ENCODE results near the gene BRPF1.
"Not testable (repeated sequence)": the region's sequence is repeated elsewhere in the genome, so short reads cannot be mapped to it uniquely, and the experiment has no call there.

Gene BRPF1

DNA sequence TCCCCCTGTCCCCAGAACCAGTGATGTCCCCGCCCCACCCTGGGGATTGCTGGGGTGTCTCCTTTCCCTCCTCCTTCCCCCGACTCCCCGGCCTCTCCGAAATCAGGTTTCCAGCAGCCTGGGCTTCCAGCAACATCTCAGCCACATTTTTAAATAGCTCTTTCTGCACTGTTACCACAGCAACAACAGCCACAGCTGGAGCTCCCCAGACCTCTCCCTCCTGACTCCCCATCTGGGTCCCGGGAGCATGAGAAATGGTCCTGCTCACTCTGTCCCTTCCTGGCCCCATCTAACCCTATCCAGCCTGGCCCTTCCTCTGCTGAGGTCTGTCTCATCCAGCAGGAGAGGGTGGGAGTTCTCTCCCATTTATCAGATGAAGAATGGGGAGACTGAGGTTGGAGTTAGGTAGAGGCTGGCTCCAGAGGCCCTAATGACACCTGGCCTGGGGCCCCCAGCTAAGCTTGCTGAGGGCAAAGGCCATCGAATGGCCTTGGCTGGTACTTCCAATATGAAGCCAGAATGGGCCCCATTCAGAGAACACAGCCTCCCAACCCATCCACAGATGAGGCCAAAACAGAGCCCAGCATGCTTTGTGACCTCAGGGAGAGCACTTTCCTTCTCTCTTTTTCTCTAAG is 36.7 kb downstream of the BRPF1 start:
- no peak for DNase-seq (ENCODE audit: low read depth)

DNA sequence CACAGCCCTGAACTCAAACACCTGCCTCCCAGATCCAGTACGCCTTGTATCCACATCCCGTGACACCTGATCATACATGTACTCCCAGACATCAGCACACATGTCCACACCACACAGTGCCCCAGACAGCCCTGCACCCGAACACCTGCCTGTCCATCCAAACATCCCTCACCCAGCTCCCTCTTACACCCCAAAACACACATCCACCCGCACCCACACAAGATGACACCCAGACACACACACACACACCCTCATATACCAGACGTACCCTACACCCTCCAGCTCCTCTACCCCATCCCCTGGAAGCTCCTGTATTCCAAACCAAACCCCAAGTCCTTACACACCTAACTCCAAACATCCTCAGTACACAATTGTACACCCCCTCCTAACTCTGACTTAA is 37.5 kb downstream of the BRPF1 start:
- no peak for DNase-seq (ENCODE audit: low read depth)

DNA sequence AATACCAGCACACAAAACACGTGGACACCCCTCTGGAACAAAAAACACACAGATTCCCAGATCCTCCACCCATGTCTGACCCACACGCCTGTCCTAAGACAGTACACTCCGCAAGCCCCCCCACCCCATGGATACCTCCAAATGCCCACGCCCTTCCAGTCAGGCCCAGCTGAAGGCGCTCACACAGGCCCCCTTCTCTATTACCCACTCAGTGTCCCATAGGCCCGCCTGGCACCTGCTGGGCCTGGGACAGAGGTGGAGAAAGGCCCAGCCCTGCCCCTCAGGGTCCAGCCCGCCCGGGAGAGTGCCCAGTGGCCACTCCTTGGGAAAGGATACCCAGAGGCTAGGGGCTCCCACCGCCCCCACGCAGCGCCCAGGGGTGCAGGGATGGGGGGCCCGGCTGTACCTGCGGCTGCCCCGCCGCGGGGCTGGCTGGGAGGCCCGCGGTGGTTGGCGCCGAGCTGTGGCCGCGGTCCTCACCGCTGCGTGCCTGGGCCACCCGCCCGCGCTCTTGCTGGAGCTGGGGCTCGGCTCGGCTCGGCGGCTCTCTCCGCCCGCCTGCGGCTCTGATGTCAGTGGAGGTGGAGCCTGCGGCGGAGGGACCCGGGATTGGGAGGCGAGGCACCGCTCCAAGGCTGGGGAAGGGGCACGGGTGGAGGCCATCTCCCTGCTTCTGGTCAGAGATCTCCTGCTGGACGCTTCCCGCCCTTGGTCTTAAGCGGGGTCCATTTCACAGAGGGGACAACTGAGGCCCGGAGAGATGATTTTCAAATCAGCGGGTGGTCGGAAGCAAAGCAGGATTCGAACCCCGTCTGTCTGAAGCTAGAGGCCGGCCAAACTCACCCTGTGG is 38.1 kb downstream of the BRPF1 start, which contains the start of gene CAMK1:
CAMK1 (minus strand) TSS at position 522 of the 850 bp plus-strand sequence. CDS start 2,198 bp downstream, outside the sequence.
- peak; percentile 32 for DNase-seq (ENCODE audit: low read depth)

DNA sequence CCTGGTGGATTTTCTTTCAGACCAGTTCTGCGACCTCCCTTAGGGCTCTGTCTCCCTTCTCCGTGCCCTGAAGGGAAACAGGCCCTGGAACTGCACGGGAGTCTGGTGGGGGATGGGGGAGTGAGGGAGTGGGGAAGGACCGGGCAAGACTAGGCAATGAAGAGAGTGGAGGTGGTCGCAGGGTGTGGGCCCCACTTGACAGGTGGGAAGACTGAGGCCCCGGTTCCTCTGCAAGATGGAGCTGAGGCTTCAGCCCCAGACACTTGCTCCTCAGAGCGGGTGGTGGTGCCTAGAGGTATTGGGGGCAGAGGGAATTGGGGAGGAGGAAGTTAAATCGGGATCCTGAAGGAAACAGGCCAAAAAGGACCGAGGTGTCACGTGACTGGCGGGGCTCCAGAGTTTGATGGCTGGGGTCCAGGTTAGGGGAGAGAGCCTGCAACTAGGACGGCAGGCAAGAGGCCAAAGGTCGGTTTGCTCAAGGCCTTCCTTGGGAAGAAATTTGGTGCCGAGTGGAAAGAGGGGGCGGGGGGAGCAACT is 38.8 kb downstream of the BRPF1 start:
- DNase-seq (ENCODE audit: low read depth), result no peak

DNA sequence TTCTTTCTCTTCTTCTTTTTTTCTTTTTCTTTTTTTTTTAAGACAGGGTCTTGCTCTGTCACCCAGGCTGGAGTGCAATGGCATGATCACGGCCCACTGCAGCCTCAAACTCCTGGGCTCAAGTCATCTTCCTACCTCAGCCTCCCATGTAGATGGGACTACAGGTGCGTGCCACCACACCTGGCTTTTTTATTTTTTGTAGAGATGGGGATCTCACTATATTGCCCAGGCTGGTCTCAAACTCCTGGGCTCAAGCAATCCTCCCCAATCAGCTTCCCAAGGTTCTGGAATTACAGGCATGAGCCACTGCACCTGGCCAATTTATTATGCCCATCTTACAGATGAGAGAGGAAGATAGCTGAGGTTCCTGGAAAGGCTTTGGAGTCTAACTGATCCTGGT is 39.5 kb downstream of the BRPF1 start:
- DNase-seq (ENCODE audit: low read depth), result not testable (repeated sequence)

DNA sequence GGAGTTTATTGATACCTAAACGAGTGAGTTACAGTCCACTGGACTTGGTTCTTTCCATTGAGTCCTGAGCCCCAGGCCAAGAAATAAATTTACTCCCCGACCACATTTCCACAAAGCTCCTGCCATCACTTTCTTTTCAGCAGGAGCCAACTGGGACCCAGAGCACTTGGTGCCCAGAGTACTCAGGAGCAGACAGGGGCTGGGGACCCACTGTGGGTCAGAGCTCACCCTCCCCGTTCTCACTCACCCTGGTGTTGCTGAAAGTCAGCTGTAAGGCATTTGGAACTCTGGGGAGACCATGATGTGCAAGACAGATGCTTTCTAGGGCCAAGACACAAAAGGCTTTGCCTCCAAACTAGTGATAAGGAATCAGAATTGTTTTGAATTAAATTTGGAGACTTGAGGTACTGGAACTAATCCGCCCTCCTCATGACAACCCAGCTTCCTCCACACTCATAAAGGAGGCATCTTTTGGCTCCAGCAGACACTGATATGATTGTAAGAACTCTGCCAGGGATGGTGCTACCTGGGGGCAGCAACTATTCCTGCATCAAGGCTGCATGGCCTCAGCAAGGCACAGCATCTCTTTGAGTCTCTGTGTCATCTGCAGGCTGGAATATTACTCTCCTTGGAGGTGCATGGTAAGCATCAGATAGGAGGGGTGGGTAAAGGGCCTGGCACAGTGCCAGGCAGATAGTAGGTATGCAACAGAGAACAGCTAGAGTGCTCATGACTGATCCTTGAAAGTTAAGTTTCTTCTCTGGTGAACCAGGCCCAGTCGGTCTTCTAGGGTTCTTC is 45.6 kb downstream of the BRPF1 start:
- DNase-seq (ENCODE audit: low read depth), result no peak

DNA sequence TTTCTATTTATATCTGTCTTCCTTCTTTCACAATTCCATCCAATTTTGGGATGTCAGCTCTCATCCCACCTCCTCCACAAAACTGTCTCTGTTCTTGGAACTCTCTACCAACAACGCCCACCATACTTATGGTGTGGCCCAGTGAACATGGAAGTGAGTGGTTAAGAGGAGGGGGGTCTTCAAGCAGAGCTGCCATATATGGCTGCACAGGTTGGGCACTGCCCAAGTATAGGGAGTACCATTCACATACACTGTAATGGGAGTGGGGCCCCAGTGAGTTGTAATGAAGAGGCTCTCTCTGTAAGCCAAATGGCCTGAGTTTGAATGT is 46.1 kb downstream of the BRPF1 start:
- DNase-seq (ENCODE audit: low read depth), result no peak

DNA sequence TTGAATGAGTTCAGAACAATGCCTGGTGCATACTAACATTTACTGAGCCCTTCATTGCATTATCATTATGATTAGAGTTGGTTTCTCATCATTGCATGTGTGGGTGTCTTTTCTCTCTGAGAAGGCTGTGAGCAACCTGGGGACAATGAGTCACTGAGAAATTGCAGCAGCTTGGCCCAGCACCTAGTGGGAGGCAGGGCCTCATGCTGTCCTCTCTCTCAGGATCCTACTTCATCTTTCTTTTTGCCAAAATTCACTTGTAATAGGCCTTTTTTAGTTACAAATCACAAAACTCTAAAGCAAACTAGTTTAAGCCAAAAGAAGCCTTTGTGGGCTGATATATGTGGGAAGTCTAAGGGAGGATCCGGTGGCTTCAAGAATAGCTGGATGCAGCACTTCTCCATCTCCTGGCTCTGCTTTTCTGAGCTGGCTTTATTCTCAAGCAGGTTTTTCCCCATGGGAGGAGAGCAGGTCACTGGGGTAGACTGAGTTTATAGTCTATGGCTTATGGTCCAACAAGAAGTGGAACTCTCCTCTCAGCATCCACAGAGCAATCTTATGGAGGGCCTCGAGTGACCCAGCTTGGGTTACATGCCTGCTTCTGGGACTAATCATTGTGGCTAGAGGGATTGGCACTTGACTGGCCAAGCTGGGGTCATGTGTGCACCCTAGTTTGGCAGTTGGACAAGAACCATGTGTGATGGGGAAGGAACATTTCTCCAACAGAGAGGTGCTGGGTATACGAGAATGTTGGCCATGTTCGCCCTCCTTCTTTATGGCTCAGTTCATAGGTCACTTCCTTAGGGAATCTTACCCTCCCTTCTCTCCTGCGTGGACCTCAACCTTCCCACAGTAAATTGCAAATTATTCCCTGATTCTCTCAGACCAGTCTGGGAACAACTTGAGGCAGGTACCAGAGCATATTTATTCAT is 46.9 kb downstream of the BRPF1 start:
- DNase-seq (ENCODE audit: low read depth), result peak; percentile 51

DNA sequence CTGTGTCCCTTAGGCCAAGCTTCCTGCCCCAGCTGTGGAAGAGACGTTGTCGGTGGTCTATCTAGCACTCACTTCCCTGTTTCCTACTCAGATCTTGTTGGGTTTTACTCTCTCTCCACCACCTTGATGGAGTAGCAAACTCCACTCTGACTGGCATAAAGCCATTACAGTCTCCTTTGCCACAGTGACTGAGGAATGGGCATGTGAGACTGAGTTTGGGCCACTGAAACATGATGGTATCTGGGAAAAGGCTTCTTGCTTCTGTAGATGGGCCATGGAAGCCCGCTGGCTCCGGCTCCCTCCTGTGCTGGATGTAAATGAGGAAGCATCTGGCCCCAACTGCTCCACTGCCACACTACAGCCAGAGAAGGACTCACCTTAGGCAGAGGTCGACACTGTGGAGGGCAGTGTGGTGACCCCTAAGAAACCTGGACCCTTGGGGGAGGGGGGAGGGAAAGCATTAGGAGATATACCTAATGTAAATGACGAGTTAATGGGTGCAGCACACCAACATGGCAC is 47.6 kb downstream of the BRPF1 start:
- no peak for DNase-seq (ENCODE audit: low read depth)

DNA sequence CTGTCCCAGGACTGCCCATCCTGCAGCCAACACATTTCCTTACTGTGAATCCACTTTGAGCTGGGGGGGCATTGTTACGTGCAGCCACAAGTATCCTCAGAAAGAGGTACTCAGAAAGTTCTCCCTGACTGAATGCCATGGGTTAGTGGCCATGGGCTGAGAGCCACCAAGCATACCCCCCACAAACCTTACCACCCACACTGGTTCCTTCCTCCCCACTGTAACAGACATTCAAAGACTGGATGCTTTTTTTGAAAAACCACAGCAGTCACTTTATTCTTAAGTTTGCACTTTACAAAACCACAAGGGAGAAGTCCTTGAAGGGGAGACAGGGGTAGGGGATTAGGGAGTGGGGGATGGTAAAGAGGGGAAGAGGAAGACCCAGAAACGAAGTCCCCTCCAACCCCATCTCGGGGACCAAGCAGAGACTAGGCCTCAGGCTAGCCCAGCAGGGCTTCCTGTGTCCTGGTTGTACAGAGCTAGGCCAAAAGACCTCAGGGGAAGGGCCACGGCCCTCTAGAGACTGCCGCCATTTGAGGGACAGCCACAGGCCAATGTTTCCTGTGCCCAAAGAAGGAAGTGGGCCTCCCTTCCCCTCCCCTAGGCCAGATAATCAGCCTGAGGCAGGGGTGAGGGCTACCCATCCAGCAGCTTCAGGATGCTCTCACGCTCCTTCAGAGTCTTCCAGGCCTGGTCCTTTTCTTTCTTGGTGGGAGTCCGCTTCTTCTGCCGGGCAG is 48.4 kb downstream of the BRPF1 start:
- DNase-seq (ENCODE audit: low read depth), result no peak

DNA sequence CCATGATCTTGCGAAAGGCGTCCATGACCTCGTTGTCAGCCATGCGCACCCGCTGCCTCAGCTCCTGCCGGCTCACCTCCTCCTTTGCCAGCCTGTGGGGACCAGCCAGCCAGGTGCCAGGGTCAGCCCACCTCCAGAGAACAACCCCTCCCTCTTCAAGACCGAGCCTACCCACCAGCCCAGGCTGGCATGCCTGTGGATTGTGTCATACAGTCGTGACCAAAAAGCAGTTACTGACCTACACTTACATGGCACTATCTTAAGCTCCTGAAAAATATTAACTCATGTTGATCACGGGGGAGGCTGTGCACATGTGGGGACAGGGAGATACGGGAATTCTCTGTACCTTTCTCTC is 48.9 kb downstream of the BRPF1 start:
- no peak for DNase-seq (ENCODE audit: low read depth)

DNA sequence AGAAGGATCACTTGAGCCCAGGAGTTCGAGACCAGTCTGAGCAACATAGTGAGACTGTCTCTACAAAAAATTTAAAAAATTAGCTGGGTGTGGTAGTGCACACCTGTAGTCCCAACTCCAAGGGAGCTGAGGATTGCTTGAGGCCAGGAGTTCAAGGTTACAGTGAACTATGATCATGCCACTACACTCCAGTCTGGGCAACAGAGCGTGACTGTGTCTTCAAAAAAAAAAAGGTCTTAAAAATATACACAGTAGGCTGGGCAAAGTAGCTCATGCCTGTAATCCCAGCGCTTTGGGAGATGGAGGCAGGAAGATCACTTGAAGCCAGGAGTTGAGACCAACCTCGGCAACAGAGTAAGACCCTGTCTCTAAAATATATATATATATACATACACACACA is 49.4 kb downstream of the BRPF1 start:
- no peak for DNase-seq (ENCODE audit: low read depth)

DNA sequence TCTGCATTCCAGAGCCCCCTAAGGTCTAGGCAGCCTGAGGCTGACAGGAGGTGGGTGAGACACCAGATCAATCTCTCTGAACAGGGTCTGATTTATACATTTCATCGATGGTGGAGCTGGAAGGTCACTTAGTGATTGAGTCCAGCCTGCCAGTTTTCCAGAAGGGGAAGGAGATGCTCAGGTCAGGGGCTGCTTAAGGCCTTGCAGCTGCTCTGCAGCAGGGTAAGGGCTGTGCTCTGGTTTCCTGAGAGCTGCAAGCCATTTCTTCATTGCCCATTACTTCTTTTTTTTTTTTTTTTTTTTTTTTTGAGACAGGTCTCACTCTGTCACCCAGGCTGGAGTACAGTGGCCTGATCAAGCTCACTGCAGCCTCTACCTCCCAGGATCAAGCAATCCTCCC is 50.0 kb downstream of the BRPF1 start:
- no peak for DNase-seq (ENCODE audit: low read depth)

DNA sequence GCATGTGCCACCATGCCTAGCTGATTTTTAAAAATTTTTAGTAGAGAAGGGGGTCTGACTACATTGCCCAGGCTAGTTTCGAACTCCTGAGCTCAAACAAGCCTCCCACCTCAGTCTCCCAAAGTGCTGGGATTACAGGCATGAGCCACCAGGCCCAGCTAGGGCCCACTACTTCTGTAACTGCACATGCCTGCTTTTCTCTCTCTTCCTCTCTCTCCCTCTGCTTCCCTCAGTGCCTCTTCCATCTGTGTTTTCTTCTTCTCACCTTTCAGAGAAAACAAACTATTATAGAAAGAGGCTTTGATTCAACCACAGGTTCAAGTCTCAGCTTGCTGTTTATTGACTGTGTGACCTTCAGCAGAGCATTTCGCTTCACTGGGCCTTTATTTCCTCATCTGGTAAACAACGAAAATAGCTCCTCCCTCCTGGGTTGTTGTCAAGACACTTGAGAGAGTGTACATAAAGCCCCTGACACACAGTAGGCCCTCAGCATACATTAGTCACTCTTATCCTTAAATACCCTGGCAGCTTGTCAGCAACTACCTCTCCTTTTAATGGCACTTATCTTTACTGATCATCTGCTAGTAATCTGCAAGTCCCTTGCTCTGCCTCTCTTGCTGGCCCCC is 50.6 kb downstream of the BRPF1 start:
- no peak for DNase-seq (ENCODE audit: low read depth)

DNA sequence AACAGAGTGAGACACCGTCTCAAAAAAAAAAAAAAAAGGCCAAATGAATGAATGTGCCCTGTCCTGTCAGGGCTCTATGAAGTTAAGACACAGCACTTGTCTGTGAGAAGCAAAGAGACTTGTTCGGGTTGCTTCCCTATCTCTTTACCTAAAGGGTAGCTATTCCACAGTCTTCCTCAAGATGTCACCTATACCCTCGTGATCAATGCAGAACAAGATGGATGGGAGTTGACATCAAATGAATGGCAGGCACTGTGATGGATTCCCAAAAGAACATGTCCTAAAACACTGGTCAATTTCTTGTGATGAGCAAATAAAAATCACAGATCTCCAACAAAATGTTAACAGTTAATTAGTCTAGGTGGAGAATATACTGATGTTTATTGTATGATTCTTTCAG is 51.2 kb downstream of the BRPF1 start:
- no peak for DNase-seq (ENCODE audit: low read depth)

DNA sequence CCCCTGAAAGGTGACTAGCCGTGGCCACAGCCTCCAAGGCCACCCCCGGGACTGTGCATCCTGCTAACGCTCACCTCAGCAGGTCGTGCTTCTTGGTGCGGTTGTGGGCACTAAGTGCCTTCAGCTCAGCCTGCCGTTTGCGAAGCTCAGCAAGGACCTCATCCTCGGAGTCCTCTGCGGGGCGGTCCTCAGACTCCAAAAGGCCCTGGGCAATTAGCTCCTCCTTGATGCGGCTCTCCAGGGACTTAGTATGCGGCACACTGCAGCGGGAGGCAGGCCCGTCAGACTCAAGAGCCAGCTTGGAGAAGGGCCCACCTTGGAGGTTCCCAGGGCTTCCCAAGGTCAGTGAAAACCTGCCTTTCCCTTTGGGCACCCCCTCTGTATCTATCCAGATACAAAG is 52.4 kb downstream of the BRPF1 start:
- DNase-seq (ENCODE audit: low read depth), result no peak

DNA sequence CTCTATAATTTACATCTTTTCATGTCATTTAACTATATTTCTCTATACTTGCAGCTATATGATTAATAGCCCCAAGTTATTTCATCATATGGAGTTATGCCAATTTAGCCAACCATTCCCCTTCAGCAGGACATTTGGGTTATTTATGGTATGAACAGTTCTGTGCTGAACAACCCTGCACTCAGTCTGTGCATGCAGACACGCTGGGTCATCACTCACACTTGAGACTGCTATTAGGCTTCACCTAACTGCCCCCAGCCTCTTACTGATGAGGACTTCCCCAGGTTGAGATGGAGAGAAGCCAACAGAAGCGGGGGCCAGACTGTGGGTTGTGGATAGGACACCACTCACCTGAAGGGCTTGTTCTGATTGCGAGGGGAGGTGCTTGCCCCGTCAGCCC is 53.4 kb downstream of the BRPF1 start:
- DNase-seq (ENCODE audit: low read depth), result no peak

DNA sequence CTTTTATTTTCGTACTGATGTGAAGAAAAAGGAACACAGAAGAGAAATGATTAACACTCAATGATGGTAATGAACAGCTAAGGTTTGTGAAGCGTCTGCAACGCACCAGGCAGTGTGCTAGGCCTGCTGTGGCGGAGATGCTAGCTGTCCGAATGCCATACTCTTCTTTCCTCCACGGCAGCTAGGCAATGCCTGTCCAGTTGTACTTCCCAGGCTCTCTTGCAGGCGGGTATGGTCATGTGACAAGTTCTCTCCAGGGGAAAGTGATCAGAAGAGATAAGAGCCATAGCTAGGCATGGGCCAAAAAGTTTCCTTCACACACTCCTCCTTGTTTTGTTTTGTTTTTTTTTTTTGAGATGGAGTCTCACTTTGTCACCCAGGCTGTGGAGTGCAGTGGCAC is 54.1 kb downstream of the BRPF1 start:
- no peak for DNase-seq (ENCODE audit: low read depth)

DNA sequence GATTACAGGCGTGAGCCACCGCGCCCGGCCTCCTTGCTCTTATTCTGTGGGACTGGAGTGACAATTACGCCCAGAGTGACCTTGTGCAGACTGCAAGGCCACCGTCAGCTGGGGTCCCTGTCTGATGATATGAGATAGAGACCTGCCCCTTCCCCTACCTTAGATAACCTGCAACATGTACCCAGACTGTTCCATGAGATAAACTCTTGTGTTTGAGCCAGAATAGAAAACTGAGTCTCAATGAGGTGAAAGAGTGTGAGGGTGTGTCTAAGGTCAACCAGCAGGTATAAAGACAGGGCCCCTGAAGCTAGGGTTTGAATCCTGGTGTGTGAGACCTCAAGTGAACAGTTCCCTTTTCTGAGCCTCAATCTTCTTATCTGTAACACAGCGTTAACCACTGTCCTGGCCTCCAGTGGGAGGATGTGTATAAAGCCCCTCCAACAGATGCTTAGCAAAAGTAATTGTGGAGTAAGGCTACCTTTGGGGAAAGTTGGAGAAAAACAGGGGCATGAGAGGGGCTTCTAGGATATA is 54.7 kb downstream of the BRPF1 start:
- DNase-seq (ENCODE audit: low read depth), result no peak
